G401 (cell line): ENCODE data around the gene ANKZF1. TPM values are rescaled to one million over a fixed set of nuclear protein-coding genes. Genes with fewer than 3 reads are reported as not detected.

Experiments used
- DNase-seq: peaks from one replicate; pipeline ENCODE4 v3.0.0-alpha.2; 2015; ENCODE audit warnings: low spot score
- in situ Hi-C: cut with HindIII; loops from 2 replicates; pipeline ENCODE4 v1.10.0; 2016; ENCODE audit warnings: low sequenced_read_pairs, mixed read lengths
- total RNA-seq: library from RNA; depleted of rRNA; stranded (reverse); fragments of >200 nt; shearing (Covaris generic); gene quantifications from 2 replicates; pipeline ENCODE4 v1.2.3, GENCODE V29; 2014; rRNA removed

Gene ANKZF1
- total RNA-seq, 1 experiment from 2014 or later = 17.5 TPM

- no peak for DNase-seq
- in situ Hi-C loops = no loop called here
Observed at GRCh38 chr2:219274361-219274921, 44.8 kb downstream of the ANKZF1 start.

- in situ Hi-C loops = no loop called here
- DNase-seq = peak; percentile 89
Observed at GRCh38 chr2:219277703-219278654, 48.4 kb downstream of the ANKZF1 start.

- DNase-seq = no peak
- in situ Hi-C loops = no loop called here
Observed at GRCh38 chr2:219278655-219279150, 49.1 kb downstream of the ANKZF1 start.

GRCh38 chr2:219279151-219279915 lies 49.7 kb downstream of the ANKZF1 start, which contains the start of gene DNAJB2:
Gene DNAJB2 (plus strand): TSS chr2:219279366. CDS start chr2:219279834, 468 bp downstream.
- DNase-seq = peak; percentile 98
- in situ Hi-C loops = no loop called here

GRCh38 chr2:219279916-219280516 lies 50.4 kb downstream of the ANKZF1 start:
- in situ Hi-C loops = no loop called here
- DNase-seq = no peak

- in situ Hi-C loops = no loop called here
Observed at GRCh38 chr2:219280651-219281050, 51.0 kb downstream of the ANKZF1 start.

GRCh38 chr2:219281588-219281987 lies 52.0 kb downstream of the ANKZF1 start:
- DNase-seq = no peak
- in situ Hi-C loops = no loop called here

More at GRCh38 chr2:219280651-219281050, 51.0 kb downstream of the ANKZF1 start:
- DNase-seq = no peak

GRCh38 chr2:219282375-219282774 lies 52.8 kb downstream of the ANKZF1 start:
- in situ Hi-C loops = no loop called here
- DNase-seq = peak; percentile 57

GRCh38 chr2:219282943-219283581 lies 53.5 kb downstream of the ANKZF1 start:
- in situ Hi-C loops = no loop called here
- no peak for DNase-seq

- DNase-seq = no peak
- in situ Hi-C loops = no loop called here
Observed at GRCh38 chr2:219284501-219285372, 55.1 kb downstream of the ANKZF1 start.

- DNase-seq = no peak
- in situ Hi-C loops = no loop called here
Observed at GRCh38 chr2:219285373-219285735, 55.7 kb downstream of the ANKZF1 start.

GRCh38 chr2:219285894-219286425 lies 56.4 kb downstream of the ANKZF1 start:
- peak; percentile 87 for DNase-seq
- in situ Hi-C loops = no loop called here

Other genes starting within 250 kb of the ANKZF1 start
- not detected in 2 replicates for gene FEV, start 244.6 kb upstream of the ANKZF1 start, total RNA-seq
- not detected in 2 replicates for gene CRYBA2, start 236.4 kb upstream of the ANKZF1 start, total RNA-seq
- gene CFAP65, start 188.3 kb upstream of the ANKZF1 start, total RNA-seq = not detected in 2 replicates
- not detected in 2 replicates for gene IHH, start 168.9 kb upstream of the ANKZF1 start, total RNA-seq
- 31.7 TPM in 2 replicates for gene NHEJ1, start 69.0 kb upstream of the ANKZF1 start, total RNA-seq
- gene SLC23A3, start 59.8 kb upstream of the ANKZF1 start, total RNA-seq = not detected in 2 replicates
- gene CNPPD1, start 52.9 kb upstream of the ANKZF1 start, total RNA-seq = 34.7 and 39.0 TPM in 2 replicates
- 55.4 and 64.6 TPM in 2 replicates for gene RETREG2, start 51.5 kb upstream of the ANKZF1 start, total RNA-seq
- gene ZFAND2B, start 23.0 kb upstream of the ANKZF1 start, total RNA-seq = 24.8 and 26.9 TPM in 2 replicates
- gene ABCB6, start 10.8 kb upstream of the ANKZF1 start, total RNA-seq = 14.1 and 21.5 TPM in 2 replicates
- 24.6 and 26.6 TPM in 2 replicates for gene ATG9A, start 170 bp upstream of the ANKZF1 start, total RNA-seq
- gene GLB1L, start 15.6 kb downstream of the ANKZF1 start, total RNA-seq = 6.4 and 6.5 TPM in 2 replicates
- 26.4 and 38.1 TPM in 2 replicates for gene STK16, start 15.7 kb downstream of the ANKZF1 start, total RNA-seq
- gene TUBA4B, start 23.4 kb downstream of the ANKZF1 start, total RNA-seq = not detected in 2 replicates
- gene TUBA4A, start 24.1 kb downstream of the ANKZF1 start, total RNA-seq = 0.68 and 5.0 TPM in 2 replicates
- 119 and 123 TPM in 2 replicates for gene DNAJB2, start 49.6 kb downstream of the ANKZF1 start, total RNA-seq
- 0.18 and 0.71 TPM in 2 replicates for gene PTPRN, start 79.6 kb downstream of the ANKZF1 start, total RNA-seq
- not detected in 2 replicates for gene RESP18, start 102.9 kb downstream of the ANKZF1 start, total RNA-seq
- gene DNPEP, start 158.1 kb downstream of the ANKZF1 start, total RNA-seq = 65.8 and 67.4 TPM in 2 replicates
- not detected in 2 replicates for gene DES, start 188.6 kb downstream of the ANKZF1 start, total RNA-seq
- 7.7 and 11.1 TPM in 2 replicates for gene SPEG, start 205.0 kb downstream of the ANKZF1 start, total RNA-seq